ENCODE measurements around the gene KCNN3.

DNA sequence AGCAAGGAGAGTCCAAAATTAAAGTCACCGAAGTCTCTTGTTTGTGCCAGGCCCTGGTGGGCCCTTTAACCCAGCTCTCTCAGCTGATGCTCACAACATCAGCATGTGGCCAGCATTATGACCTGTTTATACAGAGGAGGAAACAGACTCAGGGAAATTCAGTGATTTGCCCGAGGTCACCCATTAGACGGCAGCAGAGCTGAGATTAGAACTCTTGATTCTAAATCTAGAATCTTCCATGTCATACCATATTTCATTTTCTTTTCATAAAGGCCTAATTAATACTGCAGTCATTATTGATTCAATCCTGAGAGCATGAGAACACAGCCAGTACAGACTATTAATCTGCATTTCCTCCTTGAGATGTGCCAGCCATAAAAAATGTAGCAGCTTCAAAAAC is 63.7 kb downstream of the KCNN3 start:
- TF ChIP-seq, protein P1, sequence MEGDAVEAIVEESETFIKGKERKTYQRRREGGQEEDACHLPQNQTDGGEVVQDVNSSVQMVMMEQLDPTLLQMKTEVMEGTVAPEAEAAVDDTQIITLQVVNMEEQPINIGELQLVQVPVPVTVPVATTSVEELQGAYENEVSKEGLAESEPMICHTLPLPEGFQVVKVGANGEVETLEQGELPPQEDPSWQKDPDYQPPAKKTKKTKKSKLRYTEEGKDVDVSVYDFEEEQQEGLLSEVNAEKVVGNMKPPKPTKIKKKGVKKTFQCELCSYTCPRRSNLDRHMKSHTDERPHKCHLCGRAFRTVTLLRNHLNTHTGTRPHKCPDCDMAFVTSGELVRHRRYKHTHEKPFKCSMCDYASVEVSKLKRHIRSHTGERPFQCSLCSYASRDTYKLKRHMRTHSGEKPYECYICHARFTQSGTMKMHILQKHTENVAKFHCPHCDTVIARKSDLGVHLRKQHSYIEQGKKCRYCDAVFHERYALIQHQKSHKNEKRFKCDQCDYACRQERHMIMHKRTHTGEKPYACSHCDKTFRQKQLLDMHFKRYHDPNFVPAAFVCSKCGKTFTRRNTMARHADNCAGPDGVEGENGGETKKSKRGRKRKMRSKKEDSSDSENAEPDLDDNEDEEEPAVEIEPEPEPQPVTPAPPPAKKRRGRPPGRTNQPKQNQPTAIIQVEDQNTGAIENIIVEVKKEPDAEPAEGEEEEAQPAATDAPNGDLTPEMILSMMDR (IDR thresholded peaks at IDR 0.05; ENCODE audit: low read length): peak; percentile 15; the same call in 1 of the 2 replicates
- no peak for TF ChIP-seq EZH2 (optimal IDR thresholded peaks at IDR 0.05; ENCODE audit: low read depth, low read length)
- no peak for TF ChIP-seq EZH2phosphoT487 (IDR thresholded peaks at IDR 0.05; ENCODE audit: low read length)
